Neuronal stem cell (in vitro differentiated cells): ENCODE measurements around the gene TMEM132C.

Experiments used
- DNase-seq: peaks from one replicate; pipeline ENCODE4 v3.0.0-alpha.2; 2013; ENCODE audit warnings: low spot score
- H2AFZ ChIP-seq: one replicate; pipeline ENCODE4 v1.6.1; 2013; ENCODE audit warnings: mild to moderate bottlenecking, low read length, inconsistent platforms
- H2AK5ac ChIP-seq: 2 replicates; pipeline ENCODE4 v1.6.1; 2013; ENCODE audit warnings: low read depth, mild to moderate bottlenecking, inconsistent platforms, low read length, moderate library complexity, mixed read lengths
- H2BK120ac ChIP-seq: 2 replicates; pipeline ENCODE4 v1.6.1; 2013; ENCODE audit warnings: low read depth, mild to moderate bottlenecking, inconsistent platforms, low read length, moderate library complexity, mixed read lengths
- H2BK12ac ChIP-seq: one replicate; pipeline ENCODE4 v1.6.1; 2013; ENCODE audit warnings: low read length, inconsistent platforms
- H2BK15ac ChIP-seq: 2 replicates; pipeline ENCODE4 v1.6.1; 2013; ENCODE audit warnings: mild to moderate bottlenecking, low read length, inconsistent platforms, mixed read lengths
- H2BK5ac ChIP-seq: one replicate; pipeline ENCODE4 v1.6.1; 2013; ENCODE audit warnings: inconsistent platforms, mild to moderate bottlenecking, low read length, moderate library complexity
- H3K14ac ChIP-seq: one replicate; pipeline ENCODE4 v1.6.1; 2013; ENCODE audit warnings: low read length, inconsistent platforms
- H3K18ac ChIP-seq: 2 replicates; pipeline ENCODE4 v1.6.1; 2013; ENCODE audit warnings: low read length, inconsistent platforms
- H3K23ac ChIP-seq: 2 replicates; pipeline ENCODE4 v1.6.1; 2013; ENCODE audit warnings: low read depth, mild to moderate bottlenecking, mixed read lengths, low read length, inconsistent platforms; ENCODE audit not compliant: poor library complexity
- H3K27ac ChIP-seq: replicated peaks from 3 replicates; pipeline ENCODE4 v1.5.1; 2013; ENCODE audit warnings: low read length, inconsistent platforms
- H3K27me3 ChIP-seq, 3 experiments: 2 replicates each; pipeline ENCODE4 v1.6.1; 2013; ENCODE audit warnings: low read length in 3 of 3, mild to moderate bottlenecking in 2 of 3, inconsistent platforms in 1 of 3, low read depth in 1 of 3, mixed read lengths in 1 of 3, moderate library complexity in 1 of 3; ENCODE audit not compliant: control insufficient read depth in 3 of 3, insufficient read depth in 3 of 3
- H3K36me3 ChIP-seq, 2 donors: replicated peaks in 1 of 2; 2 replicates each; pipeline ENCODE4 v1.6.1; 2013; ENCODE audit warnings: low read length in 2 of 2; ENCODE audit not compliant: control insufficient read depth in 2 of 2, insufficient read depth in 2 of 2
- H3K4ac ChIP-seq: 2 replicates; pipeline ENCODE4 v1.6.1; 2013; ENCODE audit warnings: inconsistent platforms, mild to moderate bottlenecking, low read length, moderate library complexity
- H3K4me1 ChIP-seq, 2 donors: 1 replicate in 1 of 2; 2 replicates in 1 of 2; pipeline ENCODE4 v1.6.1; 2013; ENCODE audit warnings: low read length in 2 of 2, low read depth in 1 of 2; ENCODE audit not compliant: control insufficient read depth in 2 of 2, insufficient read depth in 1 of 2
- H3K4me2 ChIP-seq: one replicate; pipeline ENCODE4 v1.6.1; 2013; ENCODE audit warnings: mild to moderate bottlenecking, low read length, inconsistent platforms; ENCODE audit not compliant: insufficient read depth, poor library complexity, severe bottlenecking
- H3K4me3 ChIP-seq, 2 donors: 2 replicates each; pipeline ENCODE4 v1.5.1; 2013; ENCODE audit warnings: low read length in 2 of 2, mild to moderate bottlenecking in 2 of 2, inconsistent platforms in 1 of 2, moderate library complexity in 1 of 2
- H3K79me1 ChIP-seq: one replicate; pipeline ENCODE4 v1.6.1; 2013; ENCODE audit warnings: low read depth, mild to moderate bottlenecking, inconsistent platforms, low read length, moderate library complexity
- H3K9ac ChIP-seq: one replicate; pipeline ENCODE4 v1.6.1; 2013; ENCODE audit warnings: mild to moderate bottlenecking, low read depth, low read length, inconsistent platforms; ENCODE audit not compliant: poor library complexity
- H3K9me3 ChIP-seq, 2 donors: replicated peaks in 1 of 2; 2 replicates each; pipeline versions ENCODE3 to v1.6.1; 2013; ENCODE audit warnings: low read length in 2 of 2, mild to moderate bottlenecking in 2 of 2, inconsistent platforms in 1 of 2, low read depth in 1 of 2, mixed read lengths in 1 of 2, moderate library complexity in 1 of 2; ENCODE audit not compliant: control insufficient read depth in 2 of 2, insufficient read depth in 1 of 2
- H4K8ac ChIP-seq: one replicate; pipeline ENCODE4 v1.6.1; 2013; ENCODE audit warnings: low read depth, mild to moderate bottlenecking, inconsistent platforms, low read length, moderate library complexity
- H4K91ac ChIP-seq: one replicate; pipeline ENCODE4 v1.6.1; 2013; ENCODE audit warnings: low read length, low read depth, mild to moderate bottlenecking, inconsistent platforms; ENCODE audit not compliant: poor library complexity
- WGBS, 2 donors: extraction: QIAGEN DNeasy Blood & Tissue Kit; methylation state at CpG; one replicate each; pipeline ENCODE4 v1.1.7; 2013; ENCODE audit warnings: missing lambda C conversion rate in 2 of 2, mixed read lengths in 1 of 2; ENCODE audit not compliant: insufficient read length in 2 of 2, insufficient replicate concordance in 1 of 2; ENCODE audit errors: extremely low coverage in 2 of 2; 5-methylcytosine and 5-hydroxymethylcytosine counted together

Gene TMEM132C

DNA sequence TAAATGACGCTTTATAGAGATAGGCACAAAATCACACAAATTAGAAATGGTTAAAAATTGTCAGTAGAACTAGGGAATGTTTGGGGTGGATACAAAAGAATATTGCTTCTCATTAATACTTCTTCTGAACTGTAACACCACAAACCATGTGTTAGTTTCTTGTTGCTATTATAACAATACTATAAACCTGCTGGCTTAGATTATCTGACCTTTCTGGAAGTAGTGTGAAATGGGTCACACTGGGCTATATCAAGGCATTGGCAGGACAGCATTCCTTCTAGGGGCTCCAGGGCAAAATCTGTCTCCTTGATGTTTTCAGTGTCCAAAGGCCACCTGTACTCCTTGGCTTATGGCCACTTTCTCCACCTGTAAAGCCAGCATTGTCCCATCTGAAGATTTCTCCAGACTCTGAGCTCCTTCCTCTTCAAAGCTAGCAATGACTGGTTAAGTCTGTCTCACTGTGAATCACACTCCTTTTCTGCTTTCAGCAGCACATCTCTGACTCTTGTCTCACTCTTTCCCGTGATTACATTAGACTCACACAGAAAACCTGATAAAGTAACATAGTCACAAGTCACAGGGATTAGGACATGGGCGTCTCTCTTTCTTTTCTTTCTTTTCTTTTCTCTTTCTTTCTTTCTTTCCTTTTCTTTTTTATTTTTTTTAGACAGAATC, 470.5 kb downstream of the TMEM132C start:
- Histone ChIP-seq H4K8ac (no peak overlapping the region), H3K27me3 (peaks cover 0 to 2% (median 0%) of the 10 kb centered on the region in 3 experiments), H3K4me1 (peaks cover 5% of the 10 kb centered on the region in 2 donors), H3K79me1 (no peaks in the 10 kb centered on the region), H3K18ac (no peak overlapping the region), H3K27ac (no peak overlapping the region), H2AK5ac (no peak overlapping the region), H3K4me3 (no peak overlapping the region), H2BK5ac (no peak overlapping the region), H2BK12ac (no peak overlapping the region), H3K4me2 (no peak overlapping the region), H2AFZ (no peak overlapping the region), H3K9ac (no peak overlapping the region), H3K9me3 (peaks cover 5 to 10% of the 10 kb centered on the region in 2 donors), H2BK120ac (no peak overlapping the region), H4K91ac (no peak overlapping the region), H3K14ac (no peak overlapping the region), H3K36me3 (no peaks in the 10 kb centered on the region), H2BK15ac (no peak overlapping the region), H3K4ac (no peak overlapping the region), H3K23ac (no peak overlapping the region)
- DNase-seq: no peak
- no CpG with 5 or more reads among the region's 3 CpGs for WGBS, 2 donors

DNA sequence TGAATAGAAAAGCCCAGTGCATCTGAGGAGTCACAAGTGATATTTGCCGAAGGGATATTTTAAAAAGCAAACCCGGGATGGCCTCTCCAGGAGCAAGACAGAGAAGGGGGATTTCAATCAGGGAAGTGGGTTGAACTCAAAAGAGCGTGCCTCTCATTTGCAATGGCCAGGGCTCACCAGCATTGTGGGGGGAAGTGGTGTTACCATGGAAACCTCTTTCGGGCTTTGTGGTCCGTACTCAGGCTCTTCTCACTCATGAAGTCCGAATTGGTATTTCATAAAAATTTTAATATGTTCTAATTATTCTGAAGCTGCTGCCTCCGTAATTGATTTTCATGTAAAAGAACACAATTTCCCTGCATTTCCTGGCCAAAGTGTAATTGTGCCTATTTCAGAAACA, 476.9 kb downstream of the TMEM132C start:
- Histone ChIP-seq H3K27me3 (peaks cover 0 to 18% (median 0%) of the 10 kb centered on the region in 3 experiments), H4K91ac (no peak overlapping the region), H3K4me2 (no peak overlapping the region), H4K8ac (no peak overlapping the region), H3K4ac (no peak overlapping the region), H3K4me3 (no peak overlapping the region), H2AFZ (peak overlapping the region; percentile 12), H3K79me1 (no peaks in the 10 kb centered on the region), H3K9me3 (peaks cover 2 to 6% of the 10 kb centered on the region in 2 donors), H2AK5ac (no peak overlapping the region), H2BK15ac (no peak overlapping the region), H3K18ac (no peak overlapping the region), H3K36me3 (no peaks in the 10 kb centered on the region), H3K14ac (no peak overlapping the region), H3K23ac (no peak overlapping the region), H2BK5ac (no peak overlapping the region), H3K4me1 (peaks cover 7% of the 10 kb centered on the region in 2 donors), H3K9ac (no peak overlapping the region), H2BK12ac (no peak overlapping the region), H2BK120ac (no peak overlapping the region), H3K27ac (no peak overlapping the region)
- WGBS, 2 donors: no CpG with 5 or more reads among the region's 7 CpGs
- DNase-seq: no peak

DNA sequence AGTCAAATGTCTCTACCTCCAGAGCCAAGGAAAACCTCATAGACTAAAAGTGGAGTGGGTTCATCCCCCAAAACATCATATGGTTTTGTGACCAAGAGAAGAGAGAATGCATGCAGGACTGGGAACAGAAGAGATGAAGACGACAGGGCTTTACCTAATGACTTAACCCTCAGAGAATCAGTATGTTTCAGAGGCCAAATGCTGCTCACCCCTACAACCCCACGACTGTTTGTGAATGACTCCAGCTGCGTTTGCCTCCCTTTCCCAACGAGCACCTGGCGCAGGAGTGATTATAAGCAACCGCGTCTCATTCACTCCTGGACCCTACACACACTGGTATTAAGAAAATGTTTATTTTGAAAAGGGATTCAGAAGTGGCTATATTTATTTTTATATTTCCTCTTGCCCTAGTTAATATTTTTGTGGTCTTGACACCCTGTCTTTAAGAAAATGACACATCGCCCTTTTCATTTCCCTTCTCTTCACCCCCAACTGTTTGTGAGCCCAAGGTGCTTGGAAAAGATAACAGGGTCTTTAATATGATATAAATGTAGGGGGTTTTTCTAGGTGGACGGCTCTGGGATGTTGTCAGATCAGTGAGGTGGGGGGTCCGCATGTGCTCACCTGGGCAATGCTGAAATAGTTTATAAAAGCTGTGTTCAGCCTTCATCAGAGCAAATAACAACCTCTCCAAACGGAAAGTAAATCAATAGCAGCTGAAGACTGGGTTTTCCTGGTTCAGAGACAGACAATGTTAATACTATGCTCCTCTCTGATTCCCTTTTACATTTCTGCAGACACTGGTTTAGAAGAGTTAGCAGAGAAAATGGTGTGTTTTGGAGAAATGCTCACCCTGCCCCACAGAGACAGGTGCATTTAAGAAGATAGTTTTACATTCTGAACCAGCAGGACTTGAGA, 479.1 kb downstream of the TMEM132C start:
- no peak overlapping the region for H4K91ac ChIP-seq
- no peak overlapping the region for H3K18ac ChIP-seq
- no CpG with 5 or more reads among the region's 11 CpGs for WGBS, 2 donors
- DNase-seq: no peak
- no peak overlapping the region for H3K4me2 ChIP-seq
- no peak overlapping the region for H2AK5ac ChIP-seq
- no peak overlapping the region for H4K8ac ChIP-seq
- no peak overlapping the region for H2AFZ ChIP-seq
- no peak overlapping the region for H3K23ac ChIP-seq
- H3K9ac ChIP-seq: no peak overlapping the region
- no peak overlapping the region for H3K14ac ChIP-seq
- H3K27me3 ChIP-seq: peaks cover 0 to 18% (median 0%) of the 10 kb centered on the region in 3 experiments
- no peak overlapping the region for H2BK15ac ChIP-seq
- no peaks in the 10 kb centered on the region for H3K36me3 ChIP-seq
- no peak overlapping the region for H2BK120ac ChIP-seq
- no peaks in the 10 kb centered on the region for H3K9me3 ChIP-seq
- H2BK12ac ChIP-seq: no peak overlapping the region
- H3K4me3 ChIP-seq: no peak overlapping the region
- H3K79me1 ChIP-seq: no peaks in the 10 kb centered on the region
- H2BK5ac ChIP-seq: no peak overlapping the region
- H3K27ac ChIP-seq: no peak overlapping the region
- H3K4me1 ChIP-seq: peaks cover 7% of the 10 kb centered on the region in 2 donors
- no peak overlapping the region for H3K4ac ChIP-seq

DNA sequence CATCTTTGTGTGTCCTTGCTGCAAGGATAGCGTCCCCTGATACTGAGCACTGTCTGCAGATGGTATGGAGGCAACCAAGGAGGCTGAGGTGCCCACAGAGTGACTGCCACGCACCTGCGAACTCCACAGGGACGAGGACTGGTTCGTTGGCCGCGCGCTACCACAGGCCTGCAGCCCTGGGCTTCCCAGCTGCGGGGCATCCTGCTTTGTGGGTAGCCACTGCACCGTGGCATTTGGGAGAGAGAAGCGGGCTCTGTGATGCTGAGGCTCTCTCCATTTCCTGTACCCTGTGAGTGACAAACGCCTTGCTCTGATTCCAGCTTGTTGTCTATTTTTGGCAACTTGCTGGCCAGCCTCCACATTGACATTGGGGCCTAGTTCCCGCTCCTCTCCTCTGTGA, 480.5 kb downstream of the TMEM132C start:
- no CpG with 5 or more reads among the region's 13 CpGs for WGBS, 2 donors

More for the DNA sequence above, 480.5 kb downstream of the TMEM132C start:
- Histone ChIP-seq H2BK120ac (no peak overlapping the region), H3K4ac (no peak overlapping the region), H2BK12ac (no peak overlapping the region), H3K4me2 (no peak overlapping the region), H2BK5ac (no peak overlapping the region), H3K9ac (no peak overlapping the region), H3K79me1 (no peaks in the 10 kb centered on the region), H3K18ac (no peak overlapping the region), H2AK5ac (no peak overlapping the region), H4K8ac (no peak overlapping the region), H3K4me1 (peaks cover 7% of the 10 kb centered on the region in 2 donors), H2BK15ac (no peak overlapping the region), H3K27ac (no peak overlapping the region), H3K4me3 (no peak overlapping the region), H3K23ac (no peak overlapping the region), H3K27me3 (peaks cover 0 to 18% (median 0%) of the 10 kb centered on the region in 3 experiments), H4K91ac (no peak overlapping the region), H2AFZ (no peak overlapping the region), H3K9me3 (no peaks in the 10 kb centered on the region), H3K14ac (no peak overlapping the region), H3K36me3 (no peaks in the 10 kb centered on the region)
- no peak for DNase-seq
